CD4-positive, alpha-beta T cell (primary cell): ENCODE measurements around the gene PFKFB3. TPM values are rescaled to one million over a fixed set of nuclear protein-coding genes. Genes with fewer than 3 reads are reported as not detected.

Experiments used
- ATAC-seq: fragments of 200-7000 bp; cut with Tn5 transposase; one replicate; pipeline ENCODE4 v1.10.0; 2022; ENCODE audit warnings: mild to moderate bottlenecking; ENCODE audit not compliant: poor library complexity
- CTCF ChIA-PET: fragments of 350-600 bp; sonication (Branson Sonifier 250); formaldehyde crosslinking; loops from one replicate; lab custom pipeline; 2021; ENCODE audit warnings: antibody characterized with exemption, inconsistent platforms; lab: Charles Lee
- POLR2A ChIA-PET: fragments of 350-600 bp; sonication (Branson Sonifier 250); formaldehyde crosslinking; loops from one replicate; lab custom pipeline; 2021; ENCODE audit warnings: antibody characterized with exemption, inconsistent platforms; lab: Charles Lee
- DNase-seq, 14 experiments: peaks; one replicate each; pipeline ENCODE4 v3.0.0-alpha.2; 2013 to 2020; ENCODE audit warnings: mixed read lengths in 2 of 14
- H3K27ac ChIP-seq, 2 donors: one replicate each; pipeline versions ENCODE4 v1.5.1 to v1.7.0; 2013; ENCODE audit warnings: low read length in 2 of 2, low read depth in 1 of 2, mild to moderate bottlenecking in 1 of 2
- H3K27me3 ChIP-seq, 2 experiments: 1 replicate in 1 of 2; 2 replicates in 1 of 2; pipeline versions ENCODE4 v1.6.1 to v1.7.0; 2013; ENCODE audit warnings: low read length in 2 of 2, control low read depth in 1 of 2, mild to moderate bottlenecking in 1 of 2, moderate library complexity in 1 of 2; ENCODE audit not compliant: insufficient read depth in 2 of 2, control insufficient read depth in 1 of 2
- H3K36me3 ChIP-seq: one replicate; pipeline ENCODE4 v1.6.1; 2013; ENCODE audit warnings: low read length, control low read depth; ENCODE audit not compliant: insufficient read depth
- H3K4me1 ChIP-seq: one replicate; pipeline ENCODE4 v1.6.1; 2013; ENCODE audit warnings: low read length, control low read depth; ENCODE audit not compliant: insufficient read depth
- H3K4me3 ChIP-seq: one replicate; pipeline ENCODE4 v1.5.1; 2013; ENCODE audit warnings: mild to moderate bottlenecking, low read length, moderate library complexity
- H3K9me3 ChIP-seq, 2 experiments: 1 replicate in 1 of 2; 2 replicates in 1 of 2; pipeline versions ENCODE4 v1.6.1 to v1.7.0; 2013; ENCODE audit warnings: low read length in 2 of 2, mild to moderate bottlenecking in 2 of 2, control low read depth in 1 of 2, moderate library complexity in 1 of 2; ENCODE audit not compliant: control insufficient read depth in 1 of 2, insufficient read depth in 1 of 2
- H3K27ac Mint-ChIP-seq: one replicate; pipeline ENCODE4 v1.8.0; 2020; ENCODE audit warnings: mixed read lengths
- H3K27me3 Mint-ChIP-seq: one replicate; pipeline ENCODE4 v1.8.0; 2021; ENCODE audit warnings: mixed read lengths
- H3K36me3 Mint-ChIP-seq: one replicate; pipeline ENCODE4 v1.8.0; 2021; ENCODE audit warnings: low read depth, mixed read lengths
- H3K4me1 Mint-ChIP-seq: one replicate; pipeline ENCODE4 v1.8.0; 2021; ENCODE audit warnings: low read depth, mixed read lengths
- H3K4me3 Mint-ChIP-seq: one replicate; pipeline ENCODE4 v1.8.0; 2020; ENCODE audit warnings: mild to moderate bottlenecking, mixed read lengths
- H3K9me3 Mint-ChIP-seq: one replicate; pipeline ENCODE4 v1.8.0; 2020; ENCODE audit warnings: mixed read lengths
- intact Hi-C, 2 experiments: fragments of 100-400 bp; cut with DNase I in 1 of 2; cut with micrococcal nuclease in 1 of 2; formaldehyde crosslinking; loops; one replicate each; pipeline versions ENCODE4 v1.15.1 to v1.9.0; 2023 to 2025; cut with DNase I, micrococcal nuclease
- total RNA-seq, 174 experiments: library from RNA in 2 of 174; stranded (reverse) in 2 of 174; gene quantifications; one replicate each; pipeline ENCODE4 v1.2.3 and lab custom pipeline; 2021 to 2026
- TF ChIP-seq, protein P1 (sequence below): fragments of 200-600 bp; IDR thresholded peaks from one replicate; pipeline ENCODE4 v1.8.0; 2022; ENCODE audit warnings: antibody characterized with exemption, mild to moderate bottlenecking

Gene PFKFB3
- total RNA-seq, 2 experiments from 2014 or later = 142 to 145 TPM

DNA sequence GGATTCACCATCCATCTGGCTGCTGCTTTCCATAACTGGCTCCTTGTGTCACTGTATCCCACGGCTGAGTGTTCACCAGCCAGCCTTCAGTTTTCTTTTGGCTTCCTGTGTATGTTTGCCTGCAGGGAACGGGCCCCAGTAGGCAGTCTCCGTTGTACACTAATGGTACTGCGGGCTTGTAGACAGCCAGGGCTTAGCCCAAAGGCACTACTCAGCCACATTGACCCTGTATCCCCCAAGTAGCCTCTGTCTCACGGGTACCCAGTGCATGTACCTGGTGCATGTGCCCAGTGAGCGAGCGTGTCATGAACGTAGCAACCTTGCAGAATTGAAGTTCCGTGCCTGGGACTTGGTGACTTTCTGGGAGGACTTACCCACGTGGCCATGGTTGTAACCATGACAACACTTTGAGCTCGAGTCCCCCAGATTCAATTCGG lies 6.1 kb downstream of the PFKFB3 start:
- CTCF ChIA-PET = interaction anchor here (0.7 kb wide), 1 partner anchor 97 kb away, joined by 3 read pairs; no protein-coding TSS in a partner anchor
- Mint-ChIP-seq H3K4me3 (no peak overlapping the region), H3K27ac (peak overlapping the region; percentile 17), H3K27me3 (no peaks in the 10 kb centered on the region), H3K4me1 (peaks cover 26% of the 10 kb centered on the region), H3K9me3 (no peaks in the 10 kb centered on the region), H3K36me3 (peaks cover 19% of the 10 kb centered on the region)
- TF ChIP-seq, protein P1, sequence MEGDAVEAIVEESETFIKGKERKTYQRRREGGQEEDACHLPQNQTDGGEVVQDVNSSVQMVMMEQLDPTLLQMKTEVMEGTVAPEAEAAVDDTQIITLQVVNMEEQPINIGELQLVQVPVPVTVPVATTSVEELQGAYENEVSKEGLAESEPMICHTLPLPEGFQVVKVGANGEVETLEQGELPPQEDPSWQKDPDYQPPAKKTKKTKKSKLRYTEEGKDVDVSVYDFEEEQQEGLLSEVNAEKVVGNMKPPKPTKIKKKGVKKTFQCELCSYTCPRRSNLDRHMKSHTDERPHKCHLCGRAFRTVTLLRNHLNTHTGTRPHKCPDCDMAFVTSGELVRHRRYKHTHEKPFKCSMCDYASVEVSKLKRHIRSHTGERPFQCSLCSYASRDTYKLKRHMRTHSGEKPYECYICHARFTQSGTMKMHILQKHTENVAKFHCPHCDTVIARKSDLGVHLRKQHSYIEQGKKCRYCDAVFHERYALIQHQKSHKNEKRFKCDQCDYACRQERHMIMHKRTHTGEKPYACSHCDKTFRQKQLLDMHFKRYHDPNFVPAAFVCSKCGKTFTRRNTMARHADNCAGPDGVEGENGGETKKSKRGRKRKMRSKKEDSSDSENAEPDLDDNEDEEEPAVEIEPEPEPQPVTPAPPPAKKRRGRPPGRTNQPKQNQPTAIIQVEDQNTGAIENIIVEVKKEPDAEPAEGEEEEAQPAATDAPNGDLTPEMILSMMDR = no peak
- Histone ChIP-seq H3K36me3 (peaks cover 15% of the 10 kb centered on the region), H3K4me1 (peaks cover 23% of the 10 kb centered on the region), H3K4me3 (no peak overlapping the region), H3K9me3 (no peaks in the 10 kb centered on the region), H3K27ac (no peak overlapping the region), H3K27me3 (no peaks in the 10 kb centered on the region)
- intact Hi-C loops = loop anchor here in 1 of 2 experiments (10.0 kb wide), 1 partner anchor 136 kb away; no protein-coding TSS in a partner anchor
- ATAC-seq (no peak), DNase-seq (no peak)
- POLR2A ChIA-PET = no interaction called here

DNA sequence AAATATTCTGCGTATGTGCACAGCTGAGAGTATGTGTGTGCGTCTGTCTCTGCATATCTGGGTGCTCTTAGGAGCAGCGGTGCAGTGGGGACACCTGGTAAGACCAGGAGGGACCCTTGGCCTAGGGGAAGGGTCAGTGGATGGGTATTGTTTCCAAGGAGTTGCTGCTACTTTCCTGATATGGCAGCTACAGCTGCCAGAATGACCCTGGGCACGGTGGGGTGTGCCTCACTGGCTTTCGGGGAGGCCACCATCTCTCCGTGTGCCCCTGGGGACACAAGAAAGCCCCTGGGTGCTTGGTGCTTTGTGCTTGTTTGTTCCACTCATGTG lies 8.6 kb downstream of the PFKFB3 start:
- Mint-ChIP-seq H3K4me1 (peaks cover 16% of the 10 kb centered on the region), H3K27me3 (no peaks in the 10 kb centered on the region), H3K9me3 (no peaks in the 10 kb centered on the region), H3K36me3 (peaks cover 29% of the 10 kb centered on the region), H3K27ac (no peak overlapping the region), H3K4me3 (no peak overlapping the region)
- no peaks in the 10 kb centered on the region for H3K9me3 ChIP-seq
- ChIA-PET POLR2A (no interaction called here), CTCF (no interaction called here)
- DNase-seq (no peak), ATAC-seq (no peak)
- no peak overlapping the region for H3K27ac ChIP-seq
- H3K36me3 ChIP-seq = peaks cover 40% of the 10 kb centered on the region
- no peaks in the 10 kb centered on the region for H3K27me3 ChIP-seq
- intact Hi-C loops = no loop called here
- H3K4me3 ChIP-seq = no peak overlapping the region
- peaks cover 12% of the 10 kb centered on the region for H3K4me1 ChIP-seq
- TF ChIP-seq, protein P1 = no peak

DNA sequence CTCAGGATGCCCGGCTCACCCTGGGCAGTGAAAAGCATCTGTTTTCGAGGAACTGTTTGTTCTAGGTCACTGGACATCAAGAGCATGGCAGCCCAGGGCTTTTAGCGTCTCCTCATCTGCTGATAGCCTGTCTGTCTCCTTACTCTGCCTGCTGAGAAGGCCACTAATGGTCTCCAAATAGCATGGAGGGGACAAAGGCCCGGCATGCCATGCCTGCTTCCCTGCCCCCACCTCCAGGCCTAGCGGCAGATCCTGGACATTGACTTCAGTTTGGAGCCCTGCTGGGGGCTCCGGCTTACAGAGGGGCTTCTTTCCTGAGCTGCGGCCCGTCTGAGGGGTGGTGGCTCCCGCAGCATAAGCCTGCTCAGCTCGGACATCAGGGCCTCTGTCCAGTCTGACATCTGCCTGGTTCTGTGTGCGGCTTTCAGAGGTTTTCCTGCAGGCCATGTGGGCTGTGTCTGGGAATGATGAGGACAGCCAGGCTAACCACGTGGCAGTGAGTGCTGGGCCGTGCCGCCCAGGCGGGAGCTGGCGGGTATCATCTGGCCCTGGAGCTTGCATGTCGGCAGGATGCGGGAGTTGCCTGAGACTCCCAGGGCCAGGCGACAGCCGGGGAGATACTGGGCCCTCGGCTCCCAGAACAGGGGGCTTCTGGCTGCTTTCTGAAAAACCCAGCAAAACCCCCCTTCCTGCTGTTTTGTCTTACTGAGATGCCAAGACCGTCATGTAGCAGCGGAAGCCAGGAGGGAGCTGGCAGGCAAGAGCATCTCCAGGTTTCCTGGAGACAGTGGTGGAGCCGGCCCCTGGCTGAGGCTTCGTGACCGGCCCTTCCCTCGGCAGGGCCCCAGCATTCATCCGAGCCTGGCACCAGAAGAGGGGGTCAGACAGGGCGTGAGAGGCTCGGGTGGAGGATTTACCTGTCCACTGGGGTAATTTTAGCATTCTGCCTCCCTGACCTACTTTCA lies 9.2 kb downstream of the PFKFB3 start:
- ChIA-PET POLR2A (no interaction called here), CTCF (interaction anchor here (1.6 kb wide), 1 partner anchor 9 kb away, joined by 5 read pairs; the partner anchor contains the start of gene PFKFB3)
- ATAC-seq = no peak
- peaks cover 12% of the 10 kb centered on the region for H3K4me1 ChIP-seq
- DNase-seq = peak in 1 of 14 experiments; percentile 1
- H3K9me3 ChIP-seq = no peaks in the 10 kb centered on the region
- no peaks in the 10 kb centered on the region for H3K27me3 ChIP-seq
- intact Hi-C loops = no loop called here
- no peak overlapping the region for H3K4me3 ChIP-seq
- no peak overlapping the region for H3K4me3 Mint-ChIP-seq
- no peak overlapping the region for H3K27ac ChIP-seq
- peaks cover 47% of the 10 kb centered on the region for H3K36me3 ChIP-seq
- H3K27me3 Mint-ChIP-seq = no peaks in the 10 kb centered on the region
- H3K27ac Mint-ChIP-seq = no peak overlapping the region
- H3K4me1 Mint-ChIP-seq = peaks cover 16% of the 10 kb centered on the region
- TF ChIP-seq, protein P1 = no peak
- no peaks in the 10 kb centered on the region for H3K9me3 Mint-ChIP-seq
- H3K36me3 Mint-ChIP-seq = peaks cover 36% of the 10 kb centered on the region
